RWPE1 (cell line): ENCODE data around the gene YJEFN3.

Source experiments
- CTCF ChIA-PET: fragments of 350-600 bp; sonication (Branson Sonifier 250); formaldehyde crosslinking; extraction: SDS; loops from one replicate; lab custom pipeline; 2021; lab: Yijun Ruan, JAX
- POLR2A ChIA-PET: fragments of 400-600 bp; formaldehyde crosslinking; extraction: SDS; loops from one replicate; lab custom pipeline; 2020; ENCODE audit warnings: antibody characterized with exemption; ENCODE audit not compliant: low non-redundant PET; lab: Yijun Ruan, JAX
- DNase-seq: peaks from one replicate; pipeline ENCODE4 v3.0.0; 2012; ENCODE audit warnings: low spot score
- H3K27ac ChIP-seq: fragments of 450-650 bp; 2 replicates; pipeline ENCODE4 v1.5.1; 2017
- TF ChIP-seq, protein P1 (sequence below): fragments of 450-650 bp; conservative IDR thresholded peaks from 2 replicates; pipeline ENCODE4 v1.5.1; 2017; ENCODE audit warnings: low read depth, mild to moderate bottlenecking

The YJEFN3 gene

DNA sequence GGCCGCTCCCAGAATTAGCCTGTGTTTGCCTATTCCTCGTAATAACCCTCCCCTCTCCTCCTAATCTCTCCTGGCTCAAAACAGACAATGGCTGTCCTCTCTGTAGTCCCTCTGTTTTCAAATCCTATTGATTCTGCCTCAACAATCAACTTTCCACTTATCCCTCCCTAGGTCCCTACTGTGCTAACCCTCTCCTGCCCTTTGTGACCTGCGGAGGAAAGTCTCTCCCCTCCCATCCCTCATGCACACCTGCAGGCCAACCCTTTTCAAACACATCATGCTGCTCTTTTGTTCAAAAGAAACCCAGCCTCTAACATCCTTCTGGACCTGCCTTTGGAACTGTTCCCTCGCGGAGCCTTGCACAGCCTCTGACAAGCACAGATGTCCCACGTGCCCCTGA, 46.7 kb downstream of the YJEFN3 start:
- H3K27ac ChIP-seq, result no peak overlapping the region
- ChIA-PET CTCF (interaction anchor here (0.6 to 1.3 kb wide), 3 partner anchors 12 to 66 kb away, joined by 3 to 5 read pairs (median 3); no protein-coding TSS in a partner anchor), POLR2A (no interaction called here)
- DNase-seq, result no peak
- TF ChIP-seq, protein P1, sequence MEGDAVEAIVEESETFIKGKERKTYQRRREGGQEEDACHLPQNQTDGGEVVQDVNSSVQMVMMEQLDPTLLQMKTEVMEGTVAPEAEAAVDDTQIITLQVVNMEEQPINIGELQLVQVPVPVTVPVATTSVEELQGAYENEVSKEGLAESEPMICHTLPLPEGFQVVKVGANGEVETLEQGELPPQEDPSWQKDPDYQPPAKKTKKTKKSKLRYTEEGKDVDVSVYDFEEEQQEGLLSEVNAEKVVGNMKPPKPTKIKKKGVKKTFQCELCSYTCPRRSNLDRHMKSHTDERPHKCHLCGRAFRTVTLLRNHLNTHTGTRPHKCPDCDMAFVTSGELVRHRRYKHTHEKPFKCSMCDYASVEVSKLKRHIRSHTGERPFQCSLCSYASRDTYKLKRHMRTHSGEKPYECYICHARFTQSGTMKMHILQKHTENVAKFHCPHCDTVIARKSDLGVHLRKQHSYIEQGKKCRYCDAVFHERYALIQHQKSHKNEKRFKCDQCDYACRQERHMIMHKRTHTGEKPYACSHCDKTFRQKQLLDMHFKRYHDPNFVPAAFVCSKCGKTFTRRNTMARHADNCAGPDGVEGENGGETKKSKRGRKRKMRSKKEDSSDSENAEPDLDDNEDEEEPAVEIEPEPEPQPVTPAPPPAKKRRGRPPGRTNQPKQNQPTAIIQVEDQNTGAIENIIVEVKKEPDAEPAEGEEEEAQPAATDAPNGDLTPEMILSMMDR, result no peak

DNA sequence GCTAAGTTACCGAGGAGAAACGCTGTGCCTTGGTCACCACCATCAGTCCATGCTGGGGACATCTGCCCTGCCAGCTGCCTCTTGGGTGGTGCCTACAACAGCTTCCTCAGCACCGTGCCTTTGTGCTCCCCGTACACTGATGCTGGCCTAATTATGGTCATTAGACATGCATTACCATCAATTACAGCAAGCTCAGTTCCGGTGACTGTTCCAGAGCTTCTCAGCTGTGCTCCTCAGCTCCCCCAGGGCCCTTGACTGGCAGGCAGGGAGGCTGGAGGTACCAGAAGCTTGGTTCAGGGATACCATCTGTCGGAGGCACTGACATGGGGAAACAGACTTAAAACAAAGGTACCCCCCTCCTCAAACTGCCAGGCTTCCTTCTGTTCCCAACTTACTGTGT, 49.5 kb downstream of the YJEFN3 start:
- TF ChIP-seq, protein P1, result no peak
- no peak for DNase-seq
- no peak overlapping the region for H3K27ac ChIP-seq
- POLR2A ChIA-PET, result interaction anchor here (0.6 kb wide), 1 partner anchor 43 kb away, joined by 7 read pairs; no protein-coding TSS in a partner anchor
- CTCF ChIA-PET, result no interaction called here

DNA sequence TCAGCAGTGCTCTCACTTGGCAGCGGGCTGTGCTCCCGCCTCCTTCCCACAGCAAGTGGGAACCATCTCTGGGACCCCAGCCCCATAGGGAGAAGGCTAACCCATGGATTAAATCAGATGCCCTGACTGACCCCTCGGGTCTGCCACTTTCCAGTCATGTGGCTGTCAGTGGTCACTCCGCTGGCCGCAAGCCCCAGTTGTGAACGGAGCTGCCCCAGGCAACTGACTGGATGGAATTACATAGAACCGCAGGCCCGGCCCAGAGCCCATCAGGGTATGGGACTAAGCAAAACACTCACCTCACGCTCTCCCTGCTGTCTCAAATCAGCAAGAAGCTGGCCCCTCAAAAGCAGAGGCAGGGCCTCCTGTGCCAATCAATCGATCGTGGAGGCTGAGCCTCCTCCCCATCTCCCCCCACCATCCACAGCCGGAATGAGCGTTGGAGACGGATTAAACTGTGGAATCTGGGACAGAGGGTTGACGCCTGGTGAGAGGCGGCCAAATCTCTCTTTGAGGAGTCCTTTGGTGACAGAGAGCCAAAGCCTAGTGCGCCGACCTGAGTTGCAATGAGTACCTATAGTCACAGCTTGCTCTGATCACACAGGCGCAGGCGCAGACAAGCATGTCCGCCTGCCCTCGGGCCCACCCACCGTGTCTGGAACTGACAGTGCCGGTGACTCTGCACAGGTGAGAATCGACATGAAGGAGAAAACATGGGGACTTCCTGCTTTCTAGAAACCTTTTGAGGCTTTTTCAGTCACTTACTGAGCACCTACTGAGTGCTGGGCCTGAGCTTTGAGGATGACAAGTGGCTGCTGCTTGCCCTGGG, 51.0 kb downstream of the YJEFN3 start:
- no peak overlapping the region for H3K27ac ChIP-seq
- DNase-seq, result no peak
- TF ChIP-seq, protein P1, result no peak
- ChIA-PET CTCF (no interaction called here), POLR2A (no interaction called here)

DNA sequence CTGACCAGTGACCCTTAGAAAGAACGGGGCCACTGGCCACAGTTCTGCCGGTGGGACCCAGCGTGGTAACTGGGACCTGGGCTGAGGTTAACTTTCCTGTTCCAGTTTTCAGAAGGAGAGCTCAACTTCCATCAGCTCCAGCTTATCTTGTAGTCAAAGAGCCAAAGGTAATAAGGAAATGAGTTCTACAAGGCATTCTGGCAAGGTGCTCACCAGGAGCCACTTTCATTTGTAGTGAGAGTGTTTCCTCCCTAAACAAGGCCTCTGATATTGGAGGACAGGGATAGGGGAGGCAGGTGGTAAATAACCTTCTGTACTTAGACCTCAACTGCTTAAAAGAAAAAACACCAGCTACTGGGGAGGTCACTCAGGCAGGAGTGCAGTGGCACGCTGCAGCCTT, 51.7 kb downstream of the YJEFN3 start:
- H3K27ac ChIP-seq, result no peak overlapping the region
- TF ChIP-seq, protein P1, result no peak
- no peak for DNase-seq
- POLR2A ChIA-PET, result no interaction called here
- CTCF ChIA-PET, result no interaction called here

DNA sequence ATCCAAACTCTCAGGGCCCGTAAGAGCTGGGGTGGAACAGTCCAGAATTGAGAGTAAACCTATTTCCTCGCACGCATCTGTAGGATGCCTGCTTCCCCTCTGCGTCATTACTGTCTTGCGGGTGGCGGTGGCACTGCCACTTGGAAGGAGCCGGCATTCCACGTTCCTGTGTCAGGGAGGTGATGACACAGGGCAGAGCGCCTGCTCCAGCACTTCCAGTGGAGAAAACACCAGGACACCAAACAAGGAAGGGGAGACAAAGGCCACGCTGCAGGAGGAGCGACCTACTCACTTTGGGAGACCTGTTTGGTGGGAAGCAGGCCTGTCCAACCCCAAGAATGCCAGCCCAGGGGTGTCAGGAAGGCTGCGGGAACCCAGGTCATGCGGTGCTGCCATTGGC, 52.7 kb downstream of the YJEFN3 start:
- TF ChIP-seq, protein P1, result no peak
- POLR2A ChIA-PET, result no interaction called here
- CTCF ChIA-PET, result interaction anchor here (0.7 kb wide), 1 partner anchor 49 kb away, joined by 4 read pairs; no protein-coding TSS in a partner anchor
- H3K27ac ChIP-seq, result no peak overlapping the region
- DNase-seq, result no peak

DNA sequence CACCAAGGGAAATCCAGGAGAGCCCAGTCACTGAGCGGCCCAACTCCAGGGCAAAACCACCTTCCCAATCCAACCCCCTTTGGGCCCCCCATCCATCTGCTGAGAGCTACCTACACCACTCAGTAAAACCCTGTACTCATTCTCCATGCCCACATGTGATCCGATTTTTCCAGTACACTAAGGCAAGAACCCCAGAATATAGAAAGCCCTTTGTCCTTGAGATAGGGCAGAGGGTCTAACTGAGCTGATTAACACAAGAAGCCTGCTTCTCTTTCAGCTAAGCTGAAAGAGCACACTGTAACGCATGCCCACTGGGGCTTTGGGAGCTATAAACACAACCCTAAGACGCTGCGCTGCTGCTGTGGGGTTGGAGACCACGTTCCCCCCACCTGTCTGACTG, 53.8 kb downstream of the YJEFN3 start:
- POLR2A ChIA-PET, result interaction anchor here (0.5 kb wide), 1 partner anchor 13 kb away, joined by 3 read pairs; no protein-coding TSS in a partner anchor
- TF ChIP-seq, protein P1, result no peak
- no peak for DNase-seq
- H3K27ac ChIP-seq, result no peak overlapping the region
- CTCF ChIA-PET, result interaction anchor here (0.6 to 1.0 kb wide), 3 partner anchors 43 to 51 kb away, joined by 3 to 5 read pairs (median 4); no protein-coding TSS in a partner anchor
